K562 (cell line): ENCODE measurements around the gene TNNI2. TPM values are rescaled to one million over a fixed set of nuclear protein-coding genes. Genes with fewer than 3 reads are reported as not detected.

Experiments used
- BACH1 ChIP-seq: fragments of 200-800 bp; sonication (Bioruptor generic); IDR thresholded peaks from 2 replicates; pipeline ENCODE4 v1.6.1; 2016; ENCODE audit warnings: missing genetic modification characterization, missing compliant biosample characterization
- CAMTA2 ChIP-seq: fragments of 250-450 bp; sonication (Bioruptor Pico); conservative IDR thresholded peaks from 2 replicates; pipeline ENCODE4 v1.5.1; 2022
- GTF2B ChIP-seq: IDR thresholded peaks from 2 replicates; pipeline ENCODE4 v1.6.1; 2011; ENCODE audit not compliant: insufficient read length; ENCODE audit errors: extremely low read depth
- HINFP ChIP-seq: fragments of 450-650 bp; conservative IDR thresholded peaks from 2 replicates; pipeline ENCODE4 v1.6.1; 2016; ENCODE audit warnings: missing genetic modification characterization, low read depth, mild to moderate bottlenecking, control low read depth, missing compliant biosample characterization
- HNRNPUL1 ChIP-seq: fragments of 200-400 bp; formaldehyde crosslinking; IDR thresholded peaks from 2 replicates; pipeline ENCODE4 v1.6.1; 2017; ENCODE audit warnings: low read length
- ILF3 ChIP-seq: fragments of 450-650 bp; IDR thresholded peaks from 2 replicates; pipeline ENCODE4 v1.6.1; 2018; ENCODE audit warnings: antibody characterized with exemption, mild to moderate bottlenecking, moderate library complexity, borderline replicate concordance
- ILK ChIP-seq: fragments of 450-650 bp; IDR thresholded peaks from 2 replicates; pipeline ENCODE4 v1.6.1; 2016; ENCODE audit warnings: missing genetic modification characterization, low read depth, mild to moderate bottlenecking, missing compliant biosample characterization, moderate library complexity, borderline replicate concordance
- MYC ChIP-seq, 2 experiments: fragments of 250-450 bp in 1 of 2; sonication (Bioruptor Pico) in 1 of 2; IDR thresholded peaks; 2 replicates each; pipeline versions ENCODE4 v1.5.1 to v1.6.1; 2012 to 2021; ENCODE audit warnings: low read depth in 2 of 2, borderline replicate concordance in 1 of 2, improper control_type of control experiment in 1 of 2, low read length in 1 of 2, mild to moderate bottlenecking in 1 of 2, moderate library complexity in 1 of 2
- OTX1 ChIP-seq: fragments of 450-650 bp; formaldehyde crosslinking; IDR thresholded peaks from 2 replicates; pipeline ENCODE4 v1.4.0; 2022; ENCODE audit warnings: mild to moderate bottlenecking
- POLR2G ChIP-seq: fragments of 200-400 bp; formaldehyde crosslinking; IDR thresholded peaks from 2 replicates; pipeline ENCODE4 v1.6.1; 2017; ENCODE audit warnings: low read depth, mild to moderate bottlenecking, antibody characterized with exemption, low read length, moderate library complexity
- POLR3G ChIP-seq: IDR thresholded peaks from 2 replicates; pipeline ENCODE4 v1.6.1; 2011; ENCODE audit not compliant: insufficient read length, insufficient replicate concordance; ENCODE audit errors: extremely low read depth
- PRDM10 ChIP-seq: fragments of 450-650 bp; IDR thresholded peaks from 2 replicates; pipeline ENCODE4 v1.6.1; 2018; ENCODE audit not compliant: partially characterized antibody
- SRF ChIP-seq, 2 experiments: fragments of 250-450, 450-650 bp in 1 of 2; sonication (Bioruptor Pico) in 1 of 2; sonication (generic) in 1 of 2; formaldehyde crosslinking; IDR thresholded peaks; 2 replicates each; pipeline versions ENCODE4 v1.5.0 to v1.5.1; 2020 to 2022; ENCODE audit warnings: mild to moderate bottlenecking in 1 of 2, missing genetic modification reagents in 1 of 2
- U2AF1 ChIP-seq: fragments of 200-400 bp; formaldehyde crosslinking; optimal IDR thresholded peaks from 2 replicates; pipeline ENCODE3; 2017; ENCODE audit warnings: mild to moderate bottlenecking, low read depth, low read length, moderate library complexity
- XRCC3 ChIP-seq: fragments of 450-650 bp; IDR thresholded peaks from 2 replicates; pipeline ENCODE4 v1.6.1; 2017; ENCODE audit warnings: mild to moderate bottlenecking, moderate library complexity
- YY1 ChIP-seq, 3 experiments: IDR thresholded peaks; 2 replicates each; pipeline ENCODE4 v1.6.1; 2011; ENCODE audit warnings: low read length in 2 of 3, mild to moderate bottlenecking in 2 of 3, moderate library complexity in 2 of 3, borderline replicate concordance in 1 of 3, control low read depth in 1 of 3, low read depth in 1 of 3; ENCODE audit not compliant: insufficient read depth in 3 of 3, insufficient replicate concordance in 2 of 3, control insufficient read depth in 1 of 3, insufficient read length in 1 of 3; ENCODE audit errors: extremely low read depth in 1 of 3
- ZNF134 ChIP-seq: fragments of 250-450 bp; sonication (Bioruptor Pico); conservative IDR thresholded peaks from 2 replicates; pipeline ENCODE4 v1.4.0; 2020
- ZNF253 ChIP-seq: fragments of 250-450 bp; sonication (Bioruptor Pico); conservative IDR thresholded peaks from 2 replicates; pipeline ENCODE4 v1.6.1; 2021; ENCODE audit warnings: mild to moderate bottlenecking
- ZNF311 ChIP-seq: fragments of 250-450 bp; sonication (Bioruptor Pico); IDR thresholded peaks from 2 replicates; pipeline ENCODE4 v1.4.0; 2020; ENCODE audit warnings: mild to moderate bottlenecking, moderate library complexity
- ZNF766 ChIP-seq: fragments of 200-800 bp; sonication (Bioruptor generic); conservative IDR thresholded peaks from 2 replicates; pipeline ENCODE4 v1.6.1; 2016; ENCODE audit warnings: missing genetic modification characterization, missing compliant biosample characterization
- ZNF830 ChIP-seq: fragments of 250-450 bp; sonication (Bioruptor Pico); IDR thresholded peaks from 2 replicates; pipeline ENCODE4 v1.5.0; 2021; ENCODE audit warnings: mild to moderate bottlenecking
- polyA plus RNA-seq, 8 experiments: library from polyadenylated mRNA; depleted of rRNA in 4 of 8; stranded (reverse) in 5 of 8; unstranded in 3 of 8; fragments of >200 nt; fragmentation: Nextera tagmentation in 2 of 8; fragmentation: Illumina TruSeq in 1 of 8; extraction: Ambion mirVana in 2 of 8; extraction: Trizol in 1 of 8; gene quantifications; 2 replicates each; pipeline versions ENCODE4 v1.2.1 to v1.2.3, GENCODE V29; 2011 to 2014; ENCODE audit warnings: inconsistent platforms in 1 of 8, missing spikeins in 1 of 8
- total RNA-seq, 7 experiments: library from RNA; depleted of rRNA in 6 of 7; stranded (reverse); fragments of >200 nt in 6 of 7; fragmentation: Illumina TruSeq in 2 of 7; extraction: Trizol in 2 of 7; gene quantifications; 2 replicates each; pipeline versions ENCODE4 v1.2.1 to v1.2.3, GENCODE V29; 2011 to 2021; ENCODE audit warnings: low replicate concordance in 1 of 7

TNNI2 gene
- total and polyA plus RNA-seq, 9 of the 15 experiments (the other 6 are each of a cell fraction or from before 2014, with no cell fraction given), result not detected

GRCh38 chr11:1844221-1845094 lies 5.7 kb downstream of the TNNI2 start (continued):
- TF ChIP-seq ILK, result no peak
- TF ChIP-seq ZNF830 (CRISPR knock-in tag), result no peak
- no peak for TF ChIP-seq POLR3G
- TF ChIP-seq ZNF766 (CRISPR knock-in tag), result no peak
- TF ChIP-seq YY1 (IDR thresholded peaks at IDR 0.05; ENCODE audit: borderline replicate concordance in 1 of 3, control insufficient read depth in 1 of 3, extremely low read depth in 1 of 3, insufficient read depth in 3 of 3, insufficient read length in 1 of 3, insufficient replicate concordance in 2 of 3, low read depth in 1 of 3, low read length in 2 of 3), result peak; percentile 8 to 86 (median 73)
- TF ChIP-seq HINFP (tag), result no peak
- TF ChIP-seq U2AF1, result no peak
- TF ChIP-seq POLR2G, result no peak
- no peak for TF ChIP-seq XRCC3
- TF ChIP-seq CAMTA2 (CRISPR knock-in tag), result no peak
- peak; percentile 35; the same call in 1 of the 2 replicates for TF ChIP-seq OTX1 (CRISPR knock-in tag)
- TF ChIP-seq ZNF311 (CRISPR knock-in tag), result no peak
- no peak for TF ChIP-seq SRF (CRISPR knock-in tag; IDR thresholded peaks at IDR 0.05)
- no peak for TF ChIP-seq ZNF134
- TF ChIP-seq ZNF253, result no peak
- TF ChIP-seq HNRNPUL1, result no peak
- peak; percentile 90 for TF ChIP-seq PRDM10
- TF ChIP-seq ILF3, result no peak
- no peak for TF ChIP-seq GTF2B
- peak; percentile 23; the same call in 1 of the 2 replicates for TF ChIP-seq MYC (IDR thresholded peaks at IDR 0.05; ENCODE audit: low read depth, low read length)
- TF ChIP-seq MYC (CRISPR knock-in tag; IDR thresholded peaks at IDR 0.05; ENCODE audit: borderline replicate concordance, low read depth), result no peak
- TF ChIP-seq BACH1 (tag), result no peak
